MM.1S (cell line): ENCODE data around the gene GPR89A.
"Not testable (repeated sequence)": the region's sequence is repeated elsewhere in the genome, so short reads cannot be mapped to it uniquely, and the experiment has no call there.

Experiments
- CTCF ChIP-seq: fragments of 300-600 bp; sonication (generic); IDR thresholded peaks from 2 replicates; pipeline ENCODE4 v1.5.1; 2016; ENCODE audit warnings: antibody characterized with exemption, low read length, mixed read lengths
- EZH2 ChIP-seq: fragments of 300-600 bp; sonication (generic); optimal IDR thresholded peaks from 2 replicates; pipeline ENCODE3; 2017; ENCODE audit warnings: low read depth, mild to moderate bottlenecking, antibody characterized with exemption, low read length, mixed read lengths
- EZH2phosphoT487 ChIP-seq: fragments of 300-600 bp; sonication (generic); IDR thresholded peaks from 2 replicates; pipeline ENCODE4 v1.6.1; 2018; ENCODE audit warnings: antibody characterized with exemption, low read length

- TF ChIP-seq EZH2phosphoT487, CTCF, EZH2: not testable (repeated sequence)
Measured at GRCh38 chr1:145607833-145608733, at the start of gene GPR89A.
